Fibroblast of lung (primary cell): Measurements from ENCODE around the gene CYGB.

Experiments used
- CTCF ChIP-seq, 2 donors: IDR thresholded peaks in 1 of 2; conservative IDR thresholded peaks in 1 of 2; 1 replicate in 1 of 2; 2 replicates in 1 of 2; pipeline ENCODE4 v1.5.1; 2011 to 2012; ENCODE audit warnings: low read length in 2 of 2, control low read depth in 1 of 2, inconsistent platforms in 1 of 2, low read depth in 1 of 2, mild to moderate bottlenecking in 1 of 2
- EZH2 ChIP-seq: IDR thresholded peaks from 2 replicates; pipeline ENCODE4 v1.5.1; 2012; ENCODE audit warnings: low read length, control low read depth, mild to moderate bottlenecking; ENCODE audit errors: missing control alignments

GRCh38 chr17:76539631-76540271 lies 2.2 kb upstream of the CYGB start, which contains the start of gene PRCD:
- TF ChIP-seq CTCF (conservative IDR thresholded peaks at IDR 0.05 in 1 of 2, IDR thresholded peaks at IDR 0.05 in 1 of 2; ENCODE audit: low read depth in 1 of 2, low read length in 2 of 2) = no peak
- no peak for TF ChIP-seq EZH2
